Lower lobe of right lung (tissue), 2 donors: ENCODE measurements around the gene SH3RF1. TPM values are rescaled to one million over a fixed set of nuclear protein-coding genes. Genes with fewer than 3 reads are reported as not detected.

ENCODE experiments used
- ATAC-seq, 2 donors: fragments of 200-7000 bp; cut with Tn5 transposase; one replicate each; pipeline ENCODE4 v1.9.1; 2020 to 2022; ENCODE audit warnings: mild to moderate bottlenecking in 2 of 2, moderate library complexity in 2 of 2
- DNase-seq: peaks from one replicate; pipeline ENCODE4 v3.0.0-alpha.2; 2020
- H3K27ac ChIP-seq: fragments of 200-600 bp; one replicate; pipeline ENCODE4 v1.8.0; 2022
- H3K27me3 ChIP-seq: fragments of 200-600 bp; one replicate; pipeline ENCODE4 v1.8.0; 2022; ENCODE audit warnings: low read depth
- H3K36me3 ChIP-seq: fragments of 200-600 bp; one replicate; pipeline ENCODE4 v1.8.0; 2022; ENCODE audit warnings: mild to moderate bottlenecking
- H3K4me1 ChIP-seq: fragments of 200-600 bp; one replicate; pipeline ENCODE4 v1.8.0; 2022
- H3K4me3 ChIP-seq: fragments of 200-600 bp; one replicate; pipeline ENCODE4 v1.8.0; 2022; ENCODE audit warnings: mild to moderate bottlenecking
- H3K9me3 ChIP-seq: fragments of 200-600 bp; one replicate; pipeline ENCODE4 v1.8.0; 2022
- intact Hi-C: fragments of 100-400 bp; cut with DNase I; formaldehyde crosslinking; loops from one replicate; pipeline ENCODE4 v1.11.0; 2022
- total RNA-seq: library from RNA; stranded (reverse); fragmentation: NEBNext Ultra II Directional; extraction: Animal tissue kit (Norgen Biotek cat#: 25700); gene quantifications from one replicate; pipeline ENCODE4 v1.2.1, GENCODE V29; 2021
- TF ChIP-seq, protein P1 (sequence below): fragments of 200-600 bp; IDR thresholded peaks from one replicate; pipeline ENCODE4 v1.8.0; 2022; ENCODE audit warnings: antibody characterized with exemption, mild to moderate bottlenecking
- donor health status: DM: no; HTN: yes; CAD: no; lungs with severe emphysema.

SH3RF1 gene
- total RNA-seq, 1 donor from 2014 or later, result 34.2 TPM

DNA sequence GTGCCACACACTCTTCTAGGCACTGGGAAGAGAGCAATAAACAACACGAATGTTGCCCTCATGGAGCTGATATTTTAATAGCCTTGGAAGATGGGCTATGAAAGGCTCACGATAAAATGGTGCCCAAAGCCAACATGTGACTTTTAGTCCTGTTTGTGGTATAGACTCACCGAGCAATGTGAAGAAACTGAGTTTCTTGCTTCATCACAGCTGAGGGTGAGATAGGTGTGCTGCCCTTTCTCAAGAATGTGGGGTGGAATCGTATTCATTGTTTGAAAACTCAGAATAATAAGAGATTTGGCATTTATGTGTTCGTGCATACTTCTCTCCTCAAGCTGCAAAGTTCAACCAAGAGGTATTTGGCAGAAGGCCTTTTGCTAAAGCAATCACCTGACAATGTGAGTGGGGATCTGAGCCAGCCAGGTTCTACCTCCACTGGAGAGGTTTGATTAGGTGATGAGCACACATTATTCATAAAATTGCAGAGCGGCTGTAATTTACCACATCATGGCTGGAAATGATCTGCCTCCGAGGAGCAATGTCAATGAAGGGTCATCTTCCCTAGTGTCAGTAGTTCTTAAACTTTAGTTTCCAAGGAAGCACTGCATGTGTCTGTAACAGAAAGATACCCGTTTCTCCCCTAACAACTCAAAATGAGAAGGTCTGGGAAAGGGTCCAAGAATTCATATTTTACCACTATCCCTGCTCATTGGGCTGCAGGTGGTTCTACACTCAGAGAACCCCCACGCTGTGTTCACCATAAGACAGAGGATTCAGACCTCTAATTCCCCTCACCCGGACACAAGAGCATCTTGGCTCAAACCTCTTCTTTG, 218.8 kb downstream of the SH3RF1 start:
- Histone ChIP-seq H3K27me3 (no peaks in the 10 kb centered on the region), H3K9me3 (no peaks in the 10 kb centered on the region), H3K4me1 (peaks cover 9% of the 10 kb centered on the region), H3K36me3 (no peaks in the 10 kb centered on the region), H3K4me3 (no peak overlapping the region), H3K27ac (no peak overlapping the region)
- TF ChIP-seq, protein P1, sequence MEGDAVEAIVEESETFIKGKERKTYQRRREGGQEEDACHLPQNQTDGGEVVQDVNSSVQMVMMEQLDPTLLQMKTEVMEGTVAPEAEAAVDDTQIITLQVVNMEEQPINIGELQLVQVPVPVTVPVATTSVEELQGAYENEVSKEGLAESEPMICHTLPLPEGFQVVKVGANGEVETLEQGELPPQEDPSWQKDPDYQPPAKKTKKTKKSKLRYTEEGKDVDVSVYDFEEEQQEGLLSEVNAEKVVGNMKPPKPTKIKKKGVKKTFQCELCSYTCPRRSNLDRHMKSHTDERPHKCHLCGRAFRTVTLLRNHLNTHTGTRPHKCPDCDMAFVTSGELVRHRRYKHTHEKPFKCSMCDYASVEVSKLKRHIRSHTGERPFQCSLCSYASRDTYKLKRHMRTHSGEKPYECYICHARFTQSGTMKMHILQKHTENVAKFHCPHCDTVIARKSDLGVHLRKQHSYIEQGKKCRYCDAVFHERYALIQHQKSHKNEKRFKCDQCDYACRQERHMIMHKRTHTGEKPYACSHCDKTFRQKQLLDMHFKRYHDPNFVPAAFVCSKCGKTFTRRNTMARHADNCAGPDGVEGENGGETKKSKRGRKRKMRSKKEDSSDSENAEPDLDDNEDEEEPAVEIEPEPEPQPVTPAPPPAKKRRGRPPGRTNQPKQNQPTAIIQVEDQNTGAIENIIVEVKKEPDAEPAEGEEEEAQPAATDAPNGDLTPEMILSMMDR, result no peak
- DNase-seq (no peak), ATAC-seq (peak in 1 of 2 donors; percentile 59)
- intact Hi-C loops, result no loop called here

DNA sequence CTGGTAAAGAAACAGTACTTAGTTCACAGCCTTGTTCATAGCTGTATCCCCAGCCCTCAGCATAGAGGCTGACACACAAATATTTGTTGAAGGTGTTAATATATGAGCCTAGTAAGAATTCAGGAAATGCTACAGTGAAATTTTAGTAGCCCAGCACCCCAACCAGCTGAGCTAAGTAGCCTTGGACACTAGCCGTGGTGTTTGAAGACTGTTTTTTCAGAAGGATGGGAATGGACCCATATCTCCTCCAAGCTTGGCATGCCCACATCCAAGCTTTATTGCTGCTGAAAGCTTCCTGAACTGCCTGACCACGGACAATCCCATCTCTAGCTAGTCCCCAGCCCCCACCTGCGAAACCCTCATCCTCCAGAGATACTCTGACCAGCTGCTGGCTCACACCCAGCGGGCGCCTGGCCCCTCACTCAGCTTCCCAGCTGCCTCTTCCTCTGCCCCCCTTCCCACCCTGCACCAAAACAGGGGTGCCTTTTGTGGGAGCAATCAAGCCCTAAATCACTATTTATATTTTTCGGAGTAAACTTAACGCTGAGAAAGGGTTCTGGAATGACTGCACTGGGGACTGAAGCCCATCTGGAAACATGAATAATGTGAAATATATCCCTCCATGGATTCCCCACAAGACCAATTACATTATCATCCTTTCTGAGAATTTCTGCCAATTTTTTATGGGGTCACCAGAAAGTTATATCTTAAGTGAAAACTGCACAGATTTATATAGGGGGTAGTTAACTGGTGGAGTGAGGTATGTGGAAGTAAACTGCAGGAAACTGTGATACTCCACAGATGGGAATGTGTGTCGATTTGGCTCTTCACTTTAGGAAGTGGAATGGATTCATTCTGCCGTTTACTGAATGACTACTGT, 219.6 kb downstream of the SH3RF1 start:
- ATAC-seq, result no peak
- Histone ChIP-seq H3K4me1 (peaks cover 9% of the 10 kb centered on the region), H3K36me3 (no peaks in the 10 kb centered on the region), H3K27ac (peak overlapping the region; percentile 57), H3K27me3 (no peaks in the 10 kb centered on the region), H3K9me3 (no peaks in the 10 kb centered on the region), H3K4me3 (no peak overlapping the region)
- TF ChIP-seq, protein P1, result no peak
- DNase-seq, result no peak
- intact Hi-C loops, result no loop called here

DNA sequence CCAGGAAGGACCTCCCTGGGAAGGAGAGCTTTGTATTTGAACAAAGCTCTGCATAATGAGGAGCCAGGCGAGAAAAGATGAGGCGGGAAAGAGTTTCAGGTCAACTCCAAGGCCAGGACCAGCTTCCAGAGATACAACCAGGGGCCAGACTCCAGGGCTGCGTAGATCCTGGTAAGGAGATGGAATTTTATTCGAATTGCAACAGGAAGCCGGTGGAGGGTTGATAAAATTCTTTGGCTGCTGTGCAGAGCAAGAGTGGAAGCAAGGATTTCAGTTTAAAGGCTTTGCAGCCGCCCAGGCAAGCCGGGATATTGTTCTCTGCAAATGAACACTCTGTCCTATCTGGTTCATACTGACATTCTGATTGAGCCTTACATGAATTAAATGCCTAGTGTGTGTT, 220.5 kb downstream of the SH3RF1 start:
- no peaks in the 10 kb centered on the region for H3K36me3 ChIP-seq
- no peaks in the 10 kb centered on the region for H3K27me3 ChIP-seq
- TF ChIP-seq, protein P1, result no peak
- no peak overlapping the region for H3K4me3 ChIP-seq
- H3K27ac ChIP-seq, result peak overlapping the region; percentile 57
- no peaks in the 10 kb centered on the region for H3K9me3 ChIP-seq
- intact Hi-C loops, result no loop called here
- peaks cover 9% of the 10 kb centered on the region for H3K4me1 ChIP-seq
- DNase-seq, result no peak
- ATAC-seq, result peak in 1 of 2 donors; percentile 18

DNA sequence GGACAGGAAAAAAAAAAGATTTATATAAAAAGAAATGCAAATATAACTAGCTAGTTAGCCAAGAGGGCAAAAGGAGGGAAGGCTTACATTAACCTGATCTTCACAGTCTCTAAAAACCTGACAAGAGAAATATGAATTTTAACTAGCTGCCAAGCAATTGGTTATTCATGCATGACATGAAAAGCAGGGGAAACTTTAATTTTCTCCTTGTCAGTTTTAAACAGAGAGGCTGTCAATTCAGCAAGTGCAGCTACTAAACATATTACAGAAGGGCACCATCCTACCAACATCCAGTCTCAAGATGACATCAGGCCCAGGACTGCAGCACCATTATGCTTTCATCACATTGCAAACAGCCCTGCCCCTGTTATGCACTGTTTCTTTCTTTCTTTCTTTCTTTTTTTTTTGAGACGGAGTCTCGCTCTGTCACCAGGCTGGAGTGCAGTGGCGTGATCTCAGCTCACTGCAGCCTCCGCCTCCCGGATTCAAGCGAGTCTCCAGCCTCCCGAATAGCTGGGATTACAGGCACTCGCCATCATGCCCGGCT, 221.8 kb downstream of the SH3RF1 start:
- H3K27me3 ChIP-seq, result no peaks in the 10 kb centered on the region
- peaks cover 9% of the 10 kb centered on the region for H3K4me1 ChIP-seq
- intact Hi-C loops, result no loop called here
- TF ChIP-seq, protein P1, result no peak
- ATAC-seq, result no peak
- H3K9me3 ChIP-seq, result no peaks in the 10 kb centered on the region
- no peak overlapping the region for H3K27ac ChIP-seq
- no peak overlapping the region for H3K4me3 ChIP-seq
- DNase-seq, result no peak
- H3K36me3 ChIP-seq, result no peaks in the 10 kb centered on the region

DNA sequence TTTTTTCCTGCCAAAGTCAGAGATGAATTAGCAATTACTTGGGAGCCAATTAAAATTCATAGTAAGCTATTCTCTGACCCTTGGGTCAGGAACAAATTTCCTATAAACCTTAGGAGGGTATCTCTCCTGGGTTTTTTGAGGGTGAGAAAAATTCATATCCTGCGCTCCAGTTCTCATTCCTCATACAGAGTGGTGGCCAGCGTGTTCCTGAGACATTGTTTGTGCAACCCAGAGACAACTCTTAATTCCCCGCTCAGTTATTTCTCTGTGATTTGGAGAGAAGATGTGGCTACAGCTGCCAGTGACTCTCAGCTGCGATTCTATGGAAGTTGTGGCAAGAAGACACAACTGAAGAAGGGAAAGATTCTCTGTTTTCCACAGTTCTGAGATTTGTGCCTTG, 222.8 kb downstream of the SH3RF1 start:
- H3K4me1 ChIP-seq, result peaks cover 9% of the 10 kb centered on the region
- no peaks in the 10 kb centered on the region for H3K36me3 ChIP-seq
- H3K9me3 ChIP-seq, result no peaks in the 10 kb centered on the region
- intact Hi-C loops, result no loop called here
- TF ChIP-seq, protein P1, result no peak
- no peak for ATAC-seq
- H3K27me3 ChIP-seq, result no peaks in the 10 kb centered on the region
- H3K4me3 ChIP-seq, result no peak overlapping the region
- no peak overlapping the region for H3K27ac ChIP-seq
- DNase-seq, result no peak
